T47D (cell line): ENCODE measurements around the gene DDX10.

Source experiments
- DNase-seq, 2 experiments: peaks; one replicate each; pipeline versions ENCODE4 v3.0.0 to v3.0.0-alpha.2; 2011 to 2012; ENCODE audit warnings: low read depth in 1 of 2, low spot score in 1 of 2
- JUND ChIP-seq: IDR thresholded peaks from 2 replicates; pipeline ENCODE4 v1.6.1; 2012; ENCODE audit warnings: low read depth
- in situ Hi-C: cut with HindIII; loops from 2 replicates; pipeline ENCODE4 v1.10.0; 2016; ENCODE audit warnings: low sequenced_read_pairs, low pct_unique_long_range_greater_than_20kb

Gene DDX10

GRCh38 chr11:108909041-108909440 lies 244.2 kb downstream of the DDX10 start:
- in situ Hi-C loops = no loop called here
- TF ChIP-seq JUND = no peak
- no peak for DNase-seq

GRCh38 chr11:108909921-108910320 lies 245.1 kb downstream of the DDX10 start:
- no peak for DNase-seq
- no peak for TF ChIP-seq JUND
- in situ Hi-C loops = no loop called here

- in situ Hi-C loops = no loop called here
- no peak for DNase-seq
These were observed 247.7 kb downstream of the DDX10 start for GRCh38 chr11:108912581-108912980.

GRCh38 chr11:108913204-108913603 lies 248.3 kb downstream of the DDX10 start:
- in situ Hi-C loops = no loop called here
- no peak for TF ChIP-seq JUND
- no peak for DNase-seq

More at GRCh38 chr11:108912581-108912980, 247.7 kb downstream of the DDX10 start:
- TF ChIP-seq JUND = no peak

- DNase-seq = no peak
- in situ Hi-C loops = no loop called here
- no peak for TF ChIP-seq JUND
These were observed 249.3 kb downstream of the DDX10 start for GRCh38 chr11:108914211-108914610.

GRCh38 chr11:108914981-108915380 lies 250.1 kb downstream of the DDX10 start:
- TF ChIP-seq JUND = no peak
- no peak for DNase-seq
- in situ Hi-C loops = no loop called here

GRCh38 chr11:108915666-108916065 lies 250.8 kb downstream of the DDX10 start:
- TF ChIP-seq JUND = no peak
- no peak for DNase-seq
- in situ Hi-C loops = no loop called here

- in situ Hi-C loops = no loop called here
- no peak for DNase-seq
- no peak for TF ChIP-seq JUND
These were observed 251.4 kb downstream of the DDX10 start for GRCh38 chr11:108916290-108916689.

GRCh38 chr11:108916935-108917334 lies 252.1 kb downstream of the DDX10 start:
- in situ Hi-C loops = no loop called here
- no peak for TF ChIP-seq JUND
- no peak for DNase-seq

GRCh38 chr11:108921211-108921610 lies 256.3 kb downstream of the DDX10 start:
- no peak for TF ChIP-seq JUND
- in situ Hi-C loops = no loop called here
- DNase-seq = no peak

GRCh38 chr11:108922241-108922640 lies 257.4 kb downstream of the DDX10 start:
- no peak for TF ChIP-seq JUND
- DNase-seq = no peak
- in situ Hi-C loops = no loop called here

- TF ChIP-seq JUND = no peak
- in situ Hi-C loops = no loop called here
- no peak for DNase-seq
These were observed 258.5 kb downstream of the DDX10 start for GRCh38 chr11:108923413-108923812.

- in situ Hi-C loops = no loop called here
- no peak for DNase-seq
- no peak for TF ChIP-seq JUND
These were observed 261.4 kb downstream of the DDX10 start for GRCh38 chr11:108926171-108926840.
